ENCODE data around the gene HNF4A.

Gene HNF4A

DNA sequence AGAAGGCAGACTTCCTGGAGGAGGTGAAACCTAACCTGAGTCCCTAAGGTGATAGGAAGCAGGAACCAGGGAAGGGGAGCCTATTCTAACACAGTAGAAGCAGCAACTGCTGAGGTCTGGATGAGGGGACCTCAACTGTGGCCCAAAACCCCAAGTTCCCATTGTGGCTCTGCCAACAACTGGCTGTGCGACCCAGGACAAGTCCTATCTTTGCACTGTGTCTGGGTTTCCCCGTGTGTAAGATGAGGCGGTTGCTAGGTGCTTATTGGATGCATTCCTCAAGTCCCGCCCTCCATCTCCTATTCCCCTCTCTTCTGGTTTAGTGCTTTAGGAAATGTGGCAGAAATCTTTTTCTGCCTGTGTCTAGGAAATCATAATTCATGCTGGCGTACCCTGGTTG lies 68.0 kb downstream of the HNF4A start:
- DNase-seq, result peak in 1 of 58 donors; percentile 8

GRCh38 chr20:44424039-44424495 lies 68.6 kb downstream of the HNF4A start:
- no peak for DNase-seq

DNA sequence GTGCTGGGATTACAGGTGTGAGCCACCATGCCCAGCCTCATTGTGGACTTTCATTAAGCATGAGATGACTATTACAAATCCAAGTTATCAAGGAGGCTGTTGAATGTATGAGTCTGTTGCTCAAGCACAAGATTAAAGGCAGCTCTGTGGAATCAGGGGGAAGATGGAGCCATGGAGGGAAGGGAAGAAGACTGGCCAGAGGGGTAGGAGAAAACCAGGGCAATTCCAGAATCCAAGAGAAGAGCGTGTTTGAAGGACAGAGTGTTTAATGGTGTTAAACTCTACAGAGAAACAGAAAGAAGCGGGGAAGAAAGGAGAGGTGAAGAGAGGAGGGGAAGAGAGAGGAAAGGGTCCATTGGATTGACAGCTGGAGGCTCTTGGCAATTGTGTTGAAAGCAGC lies 70.4 kb downstream of the HNF4A start:
- DNase-seq, result no peak

DNA sequence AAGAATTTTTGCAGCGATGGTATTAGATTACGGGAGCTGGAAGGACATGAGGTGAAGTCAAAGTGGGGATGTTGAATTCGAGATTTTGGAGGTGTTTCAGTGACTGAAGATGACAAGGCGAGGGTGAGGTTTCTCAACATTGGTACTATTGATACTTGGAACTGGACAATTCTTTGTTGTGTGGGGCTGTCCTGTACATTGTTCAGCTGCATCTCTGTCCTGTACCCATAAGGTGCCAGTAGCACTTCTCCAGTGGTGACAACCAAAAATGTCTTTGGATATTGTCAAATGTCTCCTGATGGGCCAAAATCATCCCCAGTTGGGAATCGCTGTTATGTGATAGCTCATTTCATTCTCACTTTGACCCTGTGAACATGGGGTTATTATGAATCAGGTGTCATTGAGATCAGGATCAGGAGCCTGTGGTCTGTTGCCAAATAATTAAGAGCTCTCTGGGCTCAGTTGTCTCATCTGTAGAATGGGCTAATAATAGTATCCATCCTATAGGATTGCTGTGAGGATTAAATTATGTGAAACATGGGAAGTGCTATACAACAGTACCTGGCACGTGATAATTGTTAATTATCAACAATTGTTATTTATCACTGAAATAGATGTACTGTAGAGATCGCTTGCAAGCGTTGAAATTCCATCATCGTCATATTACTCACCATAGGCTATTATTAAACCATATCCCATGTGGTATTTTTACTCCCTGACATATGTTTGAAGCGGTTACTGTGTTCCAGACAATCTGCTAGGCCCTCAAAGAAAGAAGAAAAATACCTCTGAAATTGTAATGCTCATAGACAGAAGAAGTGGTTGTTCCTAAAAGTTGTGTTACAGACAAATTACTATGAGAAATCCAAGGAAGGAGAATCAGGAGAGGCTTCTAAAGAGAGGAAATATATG lies 71.6 kb downstream of the HNF4A start:
- DNase-seq, result peak in 1 of 58 donors; percentile 40

DNA sequence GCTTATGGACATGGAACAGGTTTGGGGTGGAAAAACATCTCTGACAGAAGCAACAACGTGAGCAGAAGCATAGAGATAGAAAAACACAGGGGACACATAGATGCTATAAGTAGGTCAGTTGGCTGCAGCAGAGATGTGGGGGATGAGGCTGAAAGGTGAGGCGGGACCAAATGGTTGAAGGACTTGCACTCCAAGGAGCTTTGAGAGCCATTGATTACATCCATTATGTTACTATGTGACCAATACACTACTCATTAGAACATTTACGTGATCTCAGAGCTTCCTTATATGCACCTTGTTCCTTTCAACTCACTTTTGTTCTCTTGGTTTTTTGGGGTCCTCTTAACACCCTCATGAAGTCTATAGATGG lies 72.3 kb downstream of the HNF4A start:
- no peak for DNase-seq

DNA sequence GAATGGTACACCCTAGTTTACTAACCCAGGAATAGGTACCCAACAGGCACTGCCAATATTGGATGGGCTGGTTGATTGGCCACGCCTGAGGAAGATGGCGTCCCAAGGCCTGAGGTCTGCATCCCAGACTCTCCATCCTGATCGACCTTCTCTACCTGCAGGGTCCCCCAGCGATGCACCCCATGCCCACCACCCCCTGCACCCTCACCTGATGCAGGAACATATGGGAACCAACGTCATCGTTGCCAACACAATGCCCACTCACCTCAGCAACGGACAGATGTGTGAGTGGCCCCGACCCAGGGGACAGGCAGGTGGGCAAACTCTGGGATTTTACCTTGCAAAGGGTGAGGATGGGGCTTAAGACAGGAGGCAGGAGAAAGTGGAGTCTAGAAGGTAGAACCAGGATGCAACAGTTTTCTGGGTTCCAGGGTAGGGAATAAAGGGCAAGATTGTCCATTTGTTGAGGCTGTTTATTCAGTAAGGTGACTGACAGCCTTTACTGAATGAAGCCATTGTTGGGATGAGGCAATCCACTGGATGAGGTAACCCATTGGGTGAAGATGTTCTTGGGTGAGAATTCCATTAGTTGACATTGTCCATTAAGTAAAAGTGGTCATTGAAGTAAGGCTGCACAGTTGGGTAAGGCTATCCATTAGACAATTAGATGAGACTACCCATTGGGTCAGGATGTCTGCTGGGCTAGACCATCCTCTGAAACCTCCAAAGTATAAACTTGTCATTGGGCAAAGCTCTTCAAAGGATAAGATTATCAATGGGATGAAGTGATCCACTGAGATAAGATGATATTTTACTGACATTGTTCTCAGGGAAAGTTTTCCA lies 72.9 kb downstream of the HNF4A start:
- no peak for DNase-seq

- DNase-seq, result no peak
Measured at GRCh38 chr20:44429017-44429339, 73.5 kb downstream of the HNF4A start.

DNA sequence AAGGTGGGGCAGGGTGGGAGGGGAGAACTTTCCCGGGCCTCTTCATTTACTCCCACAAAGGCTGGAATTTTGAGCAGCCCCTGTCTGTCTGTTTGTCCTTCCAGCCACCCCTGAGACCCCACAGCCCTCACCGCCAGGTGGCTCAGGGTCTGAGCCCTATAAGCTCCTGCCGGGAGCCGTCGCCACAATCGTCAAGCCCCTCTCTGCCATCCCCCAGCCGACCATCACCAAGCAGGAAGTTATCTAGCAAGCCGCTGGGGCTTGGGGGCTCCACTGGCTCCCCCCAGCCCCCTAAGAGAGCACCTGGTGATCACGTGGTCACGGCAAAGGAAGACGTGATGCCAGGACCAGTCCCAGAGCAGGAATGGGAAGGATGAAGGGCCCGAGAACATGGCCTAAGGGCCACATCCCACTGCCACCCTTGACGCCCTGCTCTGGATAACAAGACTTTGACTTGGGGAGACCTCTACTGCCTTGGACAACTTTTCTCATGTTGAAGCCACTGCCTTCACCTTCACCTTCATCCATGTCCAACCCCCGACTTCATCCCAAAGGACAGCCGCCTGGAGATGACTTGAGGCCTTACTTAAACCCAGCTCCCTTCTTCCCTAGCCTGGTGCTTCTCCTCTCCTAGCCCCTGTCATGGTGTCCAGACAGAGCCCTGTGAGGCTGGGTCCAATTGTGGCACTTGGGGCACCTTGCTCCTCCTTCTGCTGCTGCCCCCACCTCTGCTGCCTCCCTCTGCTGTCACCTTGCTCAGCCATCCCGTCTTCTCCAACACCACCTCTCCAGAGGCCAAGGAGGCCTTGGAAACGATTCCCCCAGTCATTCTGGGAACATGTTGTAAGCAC lies 74.1 kb downstream of the HNF4A start:
- no peak for DNase-seq

GRCh38 chr20:44430270-44431065 lies 75.0 kb downstream of the HNF4A start:
- no peak for DNase-seq

- no peak for DNase-seq
Measured at GRCh38 chr20:44431118-44431501, 75.6 kb downstream of the HNF4A start.

GRCh38 chr20:44431502-44432234 lies 76.2 kb downstream of the HNF4A start:
- no peak for DNase-seq

DNA sequence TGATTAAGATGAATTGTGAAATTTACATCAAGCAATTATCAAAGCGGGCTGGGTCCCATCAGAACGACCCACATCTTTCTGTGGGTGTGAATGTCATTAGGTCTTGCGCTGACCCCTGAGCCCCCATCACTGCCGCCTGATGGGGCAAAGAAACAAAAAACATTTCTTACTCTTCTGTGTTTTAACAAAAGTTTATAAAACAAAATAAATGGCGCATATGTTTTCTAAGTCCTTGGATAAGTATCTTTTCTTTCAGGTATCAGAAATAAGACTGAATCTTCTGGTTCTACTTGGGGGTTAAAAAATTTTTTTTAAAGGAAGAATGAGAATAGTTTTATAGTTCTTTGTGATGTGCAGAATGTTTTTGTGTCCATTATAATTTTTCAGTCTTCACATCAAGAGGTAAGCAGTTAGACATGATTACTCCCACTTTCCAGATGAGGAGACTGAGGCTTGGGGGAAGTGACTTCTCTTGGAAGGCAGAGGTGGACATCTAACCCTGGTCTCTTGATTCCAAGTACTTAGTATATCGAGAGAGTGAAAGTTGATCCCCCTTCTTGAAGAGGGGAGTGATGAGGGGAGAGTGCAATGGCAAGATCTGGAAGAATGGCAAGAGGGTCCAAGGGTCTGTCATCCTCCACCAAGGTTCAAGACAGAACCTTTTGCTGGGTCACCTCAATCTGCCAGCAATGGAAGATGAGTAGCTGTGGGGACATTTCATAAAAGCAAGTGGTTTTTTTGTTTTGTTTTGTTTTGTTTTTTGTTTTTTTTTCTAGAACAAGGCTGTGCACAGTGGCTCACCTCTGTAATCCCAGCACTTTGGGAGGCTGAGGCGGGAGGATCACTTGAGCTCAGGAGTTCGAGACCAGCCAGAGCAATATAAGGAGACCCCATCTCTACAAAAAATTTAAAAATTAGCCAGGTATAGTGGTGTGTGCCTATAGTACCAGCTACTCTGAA lies 77.4 kb downstream of the HNF4A start:
- DNase-seq, result no peak

- DNase-seq, result no peak
Measured at GRCh38 chr20:44433751-44434538, 78.4 kb downstream of the HNF4A start.

GRCh38 chr20:44435630-44436335 lies 80.3 kb downstream of the HNF4A start:
- no peak for DNase-seq

- no peak for DNase-seq
Measured at GRCh38 chr20:44436393-44436792, 80.9 kb downstream of the HNF4A start.

DNA sequence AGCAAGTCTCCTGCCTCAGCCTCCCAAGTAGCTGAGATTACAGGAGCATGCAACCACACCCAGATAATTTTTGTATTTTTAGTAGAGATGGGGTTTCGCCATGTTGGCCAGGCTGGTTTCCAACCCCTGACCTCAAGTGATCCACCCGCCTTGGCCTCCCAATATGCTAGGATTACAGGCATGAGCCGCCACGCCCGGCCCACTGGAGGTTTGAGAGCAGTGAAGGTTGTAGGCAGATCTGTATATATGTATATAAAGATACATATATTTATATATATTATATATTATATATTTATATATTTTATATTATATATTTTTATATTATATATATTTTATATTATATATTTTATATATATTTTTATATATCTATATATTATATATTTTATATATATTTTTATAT lies 82.0 kb downstream of the HNF4A start:
- no peak for DNase-seq

GRCh38 chr20:44438782-44439181 lies 83.3 kb downstream of the HNF4A start:
- no peak for DNase-seq

Measured in anterior cingulate cortex (tissue), 58 donors.